HG03558 (cell line): ENCODE data around the gene ADAD2.

Experiments
- ATAC-seq: cut with Tn5 transposase; IDR thresholded peaks from one replicate; pipeline ENCODE4 v1.9.1; 2021; ENCODE audit warnings: moderate number of reproducible peaks; ENCODE audit not compliant: unreplicated experiment; ENCODE audit errors: extremely low read depth

Gene ADAD2

GRCh38 chr16:84176192-84177053, 14.5 kb upstream of the ADAD2 start:
- no peak for ATAC-seq

GRCh38 chr16:84177741-84178073, 13.2 kb upstream of the ADAD2 start:
- ATAC-seq, result no peak

- no peak for ATAC-seq
Observed at GRCh38 chr16:84178146-84178765, 12.7 kb upstream of the ADAD2 start.

DNA sequence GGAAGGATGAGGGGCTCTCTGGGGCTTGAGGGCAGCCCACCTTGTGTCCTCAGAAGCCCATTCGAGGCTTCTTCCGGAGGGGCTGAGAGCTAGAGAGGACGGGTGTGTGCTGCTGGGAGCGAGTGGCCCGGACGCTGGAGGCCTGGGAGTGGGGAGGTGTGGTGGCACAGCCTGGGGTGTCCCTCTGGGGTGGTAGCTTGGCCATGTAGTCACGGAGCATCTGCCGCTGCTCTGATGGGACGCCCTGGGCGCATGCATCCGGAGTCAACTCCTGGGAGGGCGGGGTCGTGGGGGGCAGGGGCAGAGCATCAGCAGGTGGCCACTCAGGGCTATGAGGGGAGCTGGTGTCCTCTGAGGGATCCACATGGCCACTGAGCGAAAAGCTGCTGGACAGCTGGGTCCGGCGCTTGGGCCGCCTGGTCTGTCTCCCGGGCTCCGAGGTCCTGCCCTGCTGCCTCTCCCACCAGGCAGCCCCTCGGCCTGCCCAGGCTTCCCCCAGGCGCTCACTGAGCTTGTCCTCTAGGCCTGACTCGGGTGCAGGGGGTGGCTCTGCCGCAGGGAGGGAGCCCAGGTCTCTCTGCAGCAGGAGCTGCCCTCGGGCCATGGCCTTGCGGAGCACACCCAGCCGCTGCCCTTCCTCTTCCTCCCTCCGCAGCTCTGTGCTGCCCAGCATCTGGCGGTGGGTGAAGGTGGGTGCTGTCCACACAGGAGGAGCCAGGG, 11.9 kb upstream of the ADAD2 start:
- ATAC-seq, result no peak

GRCh38 chr16:84179612-84180320, 11.2 kb upstream of the ADAD2 start:
- ATAC-seq, result no peak

DNA sequence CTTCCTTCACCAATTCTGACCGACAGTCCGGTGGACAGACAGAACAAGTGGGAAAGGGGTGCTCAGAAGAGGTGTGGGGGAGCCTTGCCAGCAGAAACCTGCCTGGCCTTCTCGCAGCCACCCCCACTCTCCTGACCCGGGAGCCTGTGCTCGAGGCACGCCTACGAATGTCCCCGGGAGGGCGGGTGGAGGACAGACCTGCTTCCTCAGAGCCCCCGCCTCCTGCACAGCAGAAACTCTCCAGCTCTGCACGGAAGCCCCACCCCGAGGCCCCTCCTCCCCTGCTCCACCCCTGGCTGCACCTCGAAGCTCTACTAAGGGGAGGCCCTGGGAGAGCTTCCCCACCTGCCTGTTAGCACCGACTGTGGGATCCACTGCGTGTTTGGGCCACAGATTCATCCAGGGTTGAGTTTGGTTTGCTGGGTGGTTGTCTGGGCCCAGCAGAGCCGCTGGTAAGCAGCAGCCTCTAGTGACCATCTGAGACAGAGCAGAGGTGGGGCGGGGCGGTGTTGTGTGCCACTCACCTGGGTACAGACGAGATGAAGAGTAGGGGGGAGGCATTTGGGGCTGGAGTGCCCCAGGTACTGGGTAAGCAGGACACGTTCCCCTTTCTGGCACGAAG, 10.3 kb upstream of the ADAD2 start:
- ATAC-seq, result no peak

- ATAC-seq, result no peak
Observed at GRCh38 chr16:84181144-84181915, 9.6 kb upstream of the ADAD2 start.

- ATAC-seq, result no peak
Observed at GRCh38 chr16:84182104-84182503, 8.9 kb upstream of the ADAD2 start.

DNA sequence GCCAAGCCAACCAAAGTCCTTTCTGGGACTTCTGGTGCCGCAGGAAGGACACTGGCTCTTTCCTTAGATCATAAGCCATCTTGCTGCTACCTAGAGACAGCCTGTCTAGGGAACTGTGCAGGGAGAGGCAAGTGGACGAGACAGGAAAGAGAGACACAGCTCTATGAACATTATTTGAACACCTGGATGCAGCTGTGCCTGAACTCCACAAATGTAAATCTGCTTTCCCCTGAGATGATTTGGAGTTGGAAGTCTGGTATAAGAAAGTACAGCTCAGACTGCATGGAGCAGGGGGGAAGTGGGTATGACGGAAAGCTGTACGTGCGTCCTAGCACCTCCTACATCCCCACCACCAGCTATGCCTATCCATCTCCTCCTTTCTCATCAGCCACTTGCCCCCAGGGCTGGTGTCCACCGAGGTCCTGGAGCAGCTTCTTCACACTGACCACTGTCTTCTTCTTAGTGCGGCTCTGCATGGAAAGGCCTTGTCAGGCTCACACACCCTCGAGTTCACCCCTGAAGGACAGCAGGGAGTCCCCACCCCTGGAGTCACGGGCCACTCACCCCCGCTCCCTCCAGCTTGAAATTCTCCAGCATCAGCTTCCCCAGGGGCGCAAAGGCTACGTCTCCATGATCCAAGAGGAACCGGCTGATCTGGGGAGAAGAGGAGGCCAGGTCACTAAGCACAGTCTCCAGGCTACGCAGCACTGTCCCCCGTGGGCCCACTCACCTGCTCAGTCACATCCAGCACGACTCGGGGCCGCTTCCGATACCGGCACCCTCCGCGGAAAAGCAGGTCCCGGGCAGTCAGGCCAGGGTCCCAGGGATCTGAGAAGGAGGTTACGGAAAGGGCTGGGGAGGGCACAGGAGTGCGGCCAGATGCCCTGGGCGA, 8.0 kb upstream of the ADAD2 start:
- ATAC-seq, result no peak

DNA sequence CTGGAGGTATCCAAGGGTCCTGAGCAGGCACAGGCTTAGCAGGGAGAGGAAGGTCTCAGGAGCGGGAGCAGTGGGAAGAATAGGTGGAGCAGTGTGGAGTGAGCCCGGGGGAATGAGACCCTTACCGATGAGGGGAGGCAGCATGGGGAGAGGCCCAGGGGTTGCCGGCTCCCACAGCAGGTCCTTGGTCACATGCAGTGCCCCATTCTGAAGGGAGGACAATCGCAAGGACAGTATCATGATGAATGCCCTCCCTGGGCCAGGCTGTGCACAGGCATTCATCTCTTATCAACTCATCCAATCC, 7.4 kb upstream of the ADAD2 start:
- ATAC-seq, result no peak

DNA sequence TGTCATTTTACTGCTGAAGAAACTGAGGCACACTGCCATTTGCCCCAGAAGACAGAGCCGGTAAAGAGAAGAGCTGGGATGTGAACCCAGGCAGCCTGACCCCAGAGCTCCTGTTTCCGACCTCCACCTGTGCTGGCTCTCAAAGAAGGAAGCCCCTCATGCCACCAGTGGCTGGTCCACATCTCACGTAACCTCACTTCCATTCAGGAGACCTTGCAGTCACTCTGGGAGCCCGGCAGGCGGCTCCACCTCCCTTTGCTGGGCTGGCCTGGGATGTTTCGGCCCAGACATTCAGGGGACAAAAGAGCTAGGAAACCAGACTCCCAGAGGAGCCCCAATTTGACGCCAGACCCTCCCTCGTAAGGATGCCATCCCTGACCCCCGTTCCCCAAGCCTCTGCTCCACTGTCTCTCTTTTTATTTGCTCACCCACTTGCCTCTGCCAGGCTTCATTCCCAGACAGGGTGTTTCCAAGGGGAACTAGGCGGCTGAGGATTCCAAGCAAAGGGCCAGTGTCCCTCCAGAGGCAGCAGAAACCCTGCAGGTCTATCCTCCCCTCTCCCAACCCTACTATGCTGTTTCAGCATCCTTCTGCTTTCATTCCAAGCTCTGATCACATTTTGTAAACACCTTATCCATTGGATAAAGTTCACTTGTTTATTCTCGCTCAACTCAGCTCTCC, 6.9 kb upstream of the ADAD2 start:
- ATAC-seq, result no peak

- no peak for ATAC-seq
Observed at GRCh38 chr16:84184775-84185174, 6.2 kb upstream of the ADAD2 start.

DNA sequence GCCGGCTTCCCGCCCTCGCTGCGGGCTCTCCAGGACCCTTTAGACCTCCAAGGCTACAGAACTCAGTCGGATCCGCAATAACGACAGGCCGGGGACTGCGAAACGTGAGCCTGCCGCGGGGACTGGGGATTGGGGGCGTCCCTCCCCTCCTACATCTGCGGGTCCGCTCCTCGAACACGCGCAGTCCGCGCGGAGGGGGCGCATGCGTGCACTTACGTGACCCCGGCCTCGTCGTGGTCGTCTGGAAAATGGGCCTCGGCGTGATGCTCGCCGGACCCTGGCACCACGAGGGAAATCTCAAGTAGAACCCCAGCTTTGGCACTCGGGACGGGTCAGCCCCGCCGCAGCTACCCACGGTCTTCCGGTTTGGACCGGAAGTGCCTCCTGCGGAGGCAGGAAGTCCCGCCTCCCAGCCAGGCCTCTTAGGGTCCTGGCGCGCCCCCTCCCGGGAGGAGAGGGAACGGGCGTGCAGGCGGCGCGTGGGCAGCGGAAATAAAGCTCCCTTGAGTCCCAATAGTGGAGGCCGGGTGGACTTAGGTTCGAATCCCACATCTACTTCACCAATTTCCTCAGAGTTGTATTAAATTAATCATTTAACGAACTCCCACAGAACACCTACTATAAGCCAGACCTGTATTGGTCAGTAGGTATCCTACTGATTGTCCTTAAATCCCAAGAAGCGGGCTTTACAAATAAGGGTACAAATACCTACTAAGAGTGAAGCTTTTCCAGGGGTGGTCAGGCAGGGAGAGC, 4.1 kb upstream of the ADAD2 start, which contains the start of gene TAF1C:
TAF1C (minus strand) TSS at position 373 of the 753 bp plus-strand sequence. CDS start 2,069 bp downstream, outside the sequence.
- peak; percentile 75 for ATAC-seq

GRCh38 chr16:84191466-84191865, 509 bp downstream of the ADAD2 start:
- ATAC-seq, result no peak

DNA sequence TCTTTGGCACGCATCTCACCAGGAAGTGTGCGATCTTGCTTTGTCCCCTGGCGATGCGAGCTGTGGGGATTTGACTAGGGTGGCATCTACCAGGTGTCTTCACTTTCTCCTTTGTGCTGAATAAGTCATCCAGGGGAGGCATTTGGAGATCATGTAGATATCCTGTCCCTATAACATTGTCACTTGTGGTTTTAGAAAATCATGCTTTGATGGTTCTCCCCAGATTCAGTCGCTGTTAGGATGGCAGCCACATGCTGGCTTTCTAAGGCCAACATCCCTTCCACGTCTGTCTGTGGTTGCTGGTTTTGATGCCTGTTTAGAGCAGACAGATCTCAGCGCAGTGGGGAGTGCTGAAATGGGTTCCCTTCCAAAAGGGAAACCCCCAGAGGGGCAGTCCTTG, 2.5 kb downstream of the ADAD2 start:
- no peak for ATAC-seq

DNA sequence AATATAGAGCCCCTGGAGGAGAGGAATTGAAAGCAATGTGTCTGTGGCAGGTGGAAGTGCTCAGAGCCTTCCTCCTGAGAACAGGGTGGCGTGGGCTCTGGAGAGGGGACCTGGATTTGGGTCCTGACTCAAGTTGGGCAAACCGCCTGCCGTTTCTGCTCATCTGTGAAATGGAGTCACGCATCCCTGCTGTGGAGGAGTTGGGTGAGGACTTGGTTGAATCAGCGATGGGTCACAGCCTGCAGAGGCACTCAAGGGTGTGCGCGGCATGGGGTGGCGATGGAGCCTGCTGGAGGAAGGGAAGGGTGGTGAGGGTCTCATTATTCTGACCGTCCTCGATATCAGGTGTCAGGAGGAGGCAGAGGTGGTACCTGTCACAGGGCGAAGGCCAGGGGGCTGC, 3.1 kb downstream of the ADAD2 start:
- ATAC-seq, result no peak

- no peak for ATAC-seq
Observed at GRCh38 chr16:84194470-84195200, 3.7 kb downstream of the ADAD2 start.
